Activated T-helper 2 cell treated with anti-CD3 and anti-CD28 coated beads, Interferon-gamma antibody, Interleukin-2, Interleukin-4, amounts not matched to agents 10 μg/mL and 5 μg/mL and 100 μg/mL, durations not matched to agents 14 hours and 24 hours and 36 hours (primary cell): ENCODE measurements around the gene CTNNA2. TPM values are rescaled to one million over a fixed set of nuclear protein-coding genes. Genes with fewer than 3 reads are reported as not detected.

Experiments
- DNase-seq: peaks from one replicate; pipeline ENCODE4 v3.0.0; 2021; ENCODE audit warnings: low spot score
- H3K27ac Mint-ChIP-seq: one replicate; pipeline ENCODE4 v1.8.0; 2021; ENCODE audit warnings: mixed read lengths
- H3K27me3 Mint-ChIP-seq: one replicate; pipeline ENCODE4 v1.8.0; 2021; ENCODE audit warnings: low read depth, mixed read lengths
- H3K36me3 Mint-ChIP-seq: one replicate; pipeline ENCODE4 v1.8.0; 2021; ENCODE audit warnings: low read depth, mixed read lengths
- H3K4me1 Mint-ChIP-seq: one replicate; pipeline ENCODE4 v1.8.0; 2021; ENCODE audit warnings: low read depth, mixed read lengths
- H3K4me3 Mint-ChIP-seq: one replicate; pipeline ENCODE4 v1.8.0; 2021; ENCODE audit warnings: low read depth, mild to moderate bottlenecking, moderate library complexity, mixed read lengths
- H3K9me3 Mint-ChIP-seq: one replicate; pipeline ENCODE4 v1.8.0; 2021; ENCODE audit warnings: mixed read lengths
- intact Hi-C: fragments of 100-400 bp; cut with micrococcal nuclease; formaldehyde crosslinking; loops from one replicate; pipeline ENCODE4 v1.15.1; 2023
- total RNA-seq: library from RNA; stranded (reverse); gene quantifications from 2 replicates; pipeline ENCODE4 v1.2.3, GENCODE V29; 2022

Gene CTNNA2
- total RNA-seq, 1 donor from 2014 or later, result not detected

DNA sequence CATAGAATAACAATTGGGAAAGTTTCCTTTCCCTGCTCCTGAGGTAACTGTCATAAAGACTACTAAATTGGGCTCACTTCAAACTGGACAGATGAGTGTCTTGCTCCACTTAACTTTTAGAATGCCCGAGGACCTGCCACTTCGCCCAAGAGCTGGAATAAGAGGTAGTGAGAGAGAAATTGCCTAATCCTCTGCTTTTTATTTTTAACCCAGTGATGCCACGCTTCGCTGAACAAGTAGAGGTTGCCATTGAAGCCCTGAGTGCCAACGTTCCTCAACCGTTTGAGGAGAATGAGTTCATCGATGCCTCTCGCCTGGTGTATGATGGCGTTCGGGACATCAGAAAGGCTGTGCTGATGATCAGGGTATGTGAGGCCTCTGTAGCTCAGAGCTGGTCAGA, 1061.1 kb downstream of the CTNNA2 start:
- DNase-seq, result no peak
- H3K9me3 Mint-ChIP-seq, result peaks cover 35% of the 10 kb centered on the region
- no peaks in the 10 kb centered on the region for H3K27me3 Mint-ChIP-seq
- intact Hi-C loops, result no loop called here
- H3K36me3 Mint-ChIP-seq, result no peaks in the 10 kb centered on the region
- no peak overlapping the region for H3K4me3 Mint-ChIP-seq
- no peaks in the 10 kb centered on the region for H3K4me1 Mint-ChIP-seq
- H3K27ac Mint-ChIP-seq, result no peak overlapping the region

GRCh38 chr2:80579756-80580155, 1066.9 kb downstream of the CTNNA2 start:
- H3K27me3 Mint-ChIP-seq, result no peaks in the 10 kb centered on the region
- intact Hi-C loops, result no loop called here
- H3K4me3 Mint-ChIP-seq, result no peak overlapping the region
- H3K36me3 Mint-ChIP-seq, result no peaks in the 10 kb centered on the region
- H3K27ac Mint-ChIP-seq, result no peak overlapping the region
- DNase-seq, result no peak
- H3K9me3 Mint-ChIP-seq, result peaks cover 35% of the 10 kb centered on the region
- no peaks in the 10 kb centered on the region for H3K4me1 Mint-ChIP-seq

DNA sequence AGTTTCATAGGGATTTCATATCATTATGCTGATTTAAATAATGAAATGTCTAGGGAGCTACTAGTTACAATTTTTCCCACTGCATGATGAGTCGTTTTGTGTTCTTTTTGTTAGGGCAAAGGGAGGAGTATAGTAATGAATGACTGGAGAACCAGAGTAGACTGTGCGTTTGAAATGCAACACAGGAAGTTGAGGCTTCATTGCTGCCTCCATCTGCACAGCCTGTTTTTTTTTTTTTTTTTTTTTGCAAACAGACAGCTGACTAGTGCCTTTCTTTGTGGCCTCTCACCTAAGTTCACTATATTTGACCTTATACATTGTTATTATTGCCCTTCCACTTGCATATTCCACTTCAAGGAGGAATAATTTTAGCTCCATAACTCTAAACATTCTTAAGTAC, 1078.4 kb downstream of the CTNNA2 start:
- no peak overlapping the region for H3K4me3 Mint-ChIP-seq
- intact Hi-C loops, result no loop called here
- H3K9me3 Mint-ChIP-seq, result peaks cover 42% of the 10 kb centered on the region
- no peaks in the 10 kb centered on the region for H3K27me3 Mint-ChIP-seq
- DNase-seq, result no peak
- no peak overlapping the region for H3K27ac Mint-ChIP-seq
- H3K4me1 Mint-ChIP-seq, result no peaks in the 10 kb centered on the region
- no peaks in the 10 kb centered on the region for H3K36me3 Mint-ChIP-seq

DNA sequence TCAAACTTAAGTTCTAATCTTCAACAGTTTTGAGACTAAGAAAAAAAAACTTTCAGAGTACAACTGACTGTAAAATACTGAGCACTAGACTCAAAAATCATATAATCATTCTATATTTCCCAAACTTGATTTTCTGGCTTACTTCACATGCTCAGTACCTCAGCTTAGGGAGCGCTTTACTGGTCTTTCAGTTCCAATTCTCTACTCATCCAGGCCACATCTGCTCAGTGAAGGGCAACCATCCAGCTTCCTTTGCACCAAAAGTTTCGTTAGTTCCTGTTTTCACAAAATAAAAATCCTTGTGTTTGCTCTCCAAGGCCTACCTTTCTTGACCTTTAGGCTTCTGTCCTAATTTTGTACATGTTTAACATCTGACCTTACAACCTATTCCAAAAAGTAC, 1079.3 kb downstream of the CTNNA2 start:
- Mint-ChIP-seq H3K36me3 (no peaks in the 10 kb centered on the region), H3K27ac (no peak overlapping the region)
- intact Hi-C loops, result no loop called here

DNA sequence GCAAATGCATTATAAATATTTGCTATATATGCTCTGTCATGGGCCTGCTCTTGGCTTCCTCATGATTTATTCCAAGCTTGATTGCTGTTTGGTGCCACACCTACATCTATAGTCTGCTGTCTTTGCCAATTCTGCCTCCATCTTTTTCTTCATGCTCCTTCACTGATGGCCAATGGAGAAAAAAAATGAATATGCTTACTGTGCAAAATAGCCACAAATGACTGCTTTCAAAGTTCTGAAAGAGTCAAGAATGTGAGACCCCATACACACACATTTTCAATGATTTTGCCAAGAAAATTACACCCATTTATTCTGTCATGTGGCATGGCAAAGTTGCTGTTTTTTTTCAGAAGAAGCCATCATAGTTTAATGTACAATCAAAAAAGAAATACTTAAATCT, 1097.3 kb downstream of the CTNNA2 start:
- no peak for DNase-seq
- Mint-ChIP-seq H3K4me3 (no peak overlapping the region), H3K27me3 (no peaks in the 10 kb centered on the region), H3K9me3 (peaks cover 33% of the 10 kb centered on the region), H3K36me3 (no peaks in the 10 kb centered on the region), H3K4me1 (no peaks in the 10 kb centered on the region), H3K27ac (no peak overlapping the region)
- intact Hi-C loops, result no loop called here

More for the DNA sequence above, 1079.3 kb downstream of the CTNNA2 start:
- Mint-ChIP-seq H3K4me3 (no peak overlapping the region), H3K9me3 (peaks cover 50% of the 10 kb centered on the region), H3K4me1 (no peaks in the 10 kb centered on the region), H3K27me3 (no peaks in the 10 kb centered on the region)
- DNase-seq, result no peak

DNA sequence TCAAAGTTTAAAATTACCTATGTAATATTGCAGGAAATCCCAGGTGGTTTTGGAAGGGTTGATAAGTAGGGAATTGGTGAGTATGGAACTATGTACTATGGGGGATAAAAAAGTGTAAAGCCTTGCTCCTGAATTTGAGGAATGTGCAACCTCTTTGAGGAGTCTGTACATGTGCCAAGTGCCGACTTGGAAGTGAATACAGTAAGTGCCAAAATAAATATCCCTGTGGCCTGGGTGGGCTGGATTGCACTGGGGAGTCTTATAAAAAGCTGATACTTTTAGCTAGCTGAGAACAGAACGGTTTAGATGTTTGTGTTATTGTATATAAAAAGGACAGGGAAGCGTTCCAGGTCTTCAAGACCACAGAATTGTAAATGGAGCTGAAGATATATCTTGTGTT, 1108.8 kb downstream of the CTNNA2 start:
- H3K4me3 Mint-ChIP-seq, result no peak overlapping the region
- no peak overlapping the region for H3K27ac Mint-ChIP-seq

DNA sequence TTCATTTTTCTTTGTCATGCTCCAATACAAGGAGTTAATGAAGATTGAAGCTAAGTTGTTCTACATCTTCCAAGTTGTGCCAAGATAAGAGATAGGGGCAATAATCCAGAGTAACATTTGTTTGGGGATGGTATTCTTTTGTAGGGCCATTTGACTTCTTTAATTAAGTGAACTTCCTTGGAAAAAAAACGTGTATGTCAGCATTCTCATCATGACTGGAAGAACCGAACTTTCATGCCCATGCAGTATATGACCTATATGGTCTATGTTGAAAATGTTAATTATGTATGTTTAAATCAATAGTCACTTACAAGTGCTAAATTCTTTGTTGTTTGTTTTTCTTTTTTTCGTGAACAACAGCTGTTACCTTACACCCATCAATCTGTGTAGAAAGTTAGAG, 1111.2 kb downstream of the CTNNA2 start:
- intact Hi-C loops, result no loop called here

More for the DNA sequence above, 1108.8 kb downstream of the CTNNA2 start:
- Mint-ChIP-seq H3K9me3 (peaks cover 35% of the 10 kb centered on the region), H3K36me3 (no peaks in the 10 kb centered on the region), H3K4me1 (no peaks in the 10 kb centered on the region), H3K27me3 (no peaks in the 10 kb centered on the region)
- no peak for DNase-seq
- intact Hi-C loops, result no loop called here

GRCh38 chr2:80634590-80634989, 1121.7 kb downstream of the CTNNA2 start:
- Mint-ChIP-seq H3K4me3 (no peak overlapping the region), H3K27me3 (no peaks in the 10 kb centered on the region), H3K9me3 (peaks cover 33% of the 10 kb centered on the region), H3K36me3 (no peaks in the 10 kb centered on the region), H3K4me1 (no peaks in the 10 kb centered on the region), H3K27ac (no peak overlapping the region)
- intact Hi-C loops, result no loop called here
- DNase-seq, result no peak

More for the DNA sequence above, 1111.2 kb downstream of the CTNNA2 start:
- DNase-seq, result no peak
- H3K27ac Mint-ChIP-seq, result no peak overlapping the region
- H3K27me3 Mint-ChIP-seq, result no peaks in the 10 kb centered on the region
- no peaks in the 10 kb centered on the region for H3K36me3 Mint-ChIP-seq
- peaks cover 43% of the 10 kb centered on the region for H3K9me3 Mint-ChIP-seq
- no peak overlapping the region for H3K4me3 Mint-ChIP-seq
- H3K4me1 Mint-ChIP-seq, result no peaks in the 10 kb centered on the region

- Mint-ChIP-seq H3K4me3 (no peak overlapping the region), H3K9me3 (peaks cover 44% of the 10 kb centered on the region), H3K27me3 (no peaks in the 10 kb centered on the region), H3K36me3 (no peaks in the 10 kb centered on the region), H3K27ac (no peak overlapping the region), H3K4me1 (no peaks in the 10 kb centered on the region)
- DNase-seq, result no peak
- intact Hi-C loops, result no loop called here
Measured at GRCh38 chr2:80638783-80639182, 1125.9 kb downstream of the CTNNA2 start.

- Mint-ChIP-seq H3K36me3 (no peaks in the 10 kb centered on the region), H3K9me3 (peaks cover 46% of the 10 kb centered on the region)
- intact Hi-C loops, result no loop called here
Measured at GRCh38 chr2:80642465-80642864, 1129.6 kb downstream of the CTNNA2 start.

GRCh38 chr2:80643598-80643997, 1130.7 kb downstream of the CTNNA2 start:
- Mint-ChIP-seq H3K27ac (no peak overlapping the region), H3K4me3 (no peak overlapping the region), H3K9me3 (peaks cover 38% of the 10 kb centered on the region), H3K36me3 (no peaks in the 10 kb centered on the region), H3K4me1 (no peaks in the 10 kb centered on the region), H3K27me3 (no peaks in the 10 kb centered on the region)
- no peak for DNase-seq
- intact Hi-C loops, result no loop called here

More at GRCh38 chr2:80642465-80642864, 1129.6 kb downstream of the CTNNA2 start:
- Mint-ChIP-seq H3K4me3 (no peak overlapping the region), H3K27me3 (no peaks in the 10 kb centered on the region), H3K4me1 (no peaks in the 10 kb centered on the region), H3K27ac (no peak overlapping the region)
- no peak for DNase-seq

DNA sequence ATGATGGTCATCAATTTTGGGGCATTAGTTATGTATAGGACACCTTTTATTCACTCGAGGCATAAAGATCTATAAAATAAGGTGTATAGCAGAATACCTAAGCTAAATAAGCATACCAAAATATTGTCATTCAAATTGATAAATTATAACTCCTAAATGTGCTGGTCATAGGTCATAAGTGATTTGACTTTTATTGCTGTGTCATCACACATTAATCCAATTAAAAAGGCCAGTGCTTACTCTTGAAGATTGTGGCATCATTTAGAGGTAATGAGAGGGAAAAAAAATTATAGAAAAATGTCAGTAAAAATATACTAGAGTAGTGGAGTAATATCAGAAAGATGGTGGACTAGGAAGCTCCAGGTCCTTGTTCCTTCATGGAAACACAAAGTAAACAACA, 1138.6 kb downstream of the CTNNA2 start:
- no peak for DNase-seq
- no peaks in the 10 kb centered on the region for H3K36me3 Mint-ChIP-seq
- intact Hi-C loops, result no loop called here
- peaks cover 48% of the 10 kb centered on the region for H3K9me3 Mint-ChIP-seq
- H3K27me3 Mint-ChIP-seq, result no peaks in the 10 kb centered on the region
- H3K27ac Mint-ChIP-seq, result no peak overlapping the region
- H3K4me1 Mint-ChIP-seq, result no peaks in the 10 kb centered on the region
- H3K4me3 Mint-ChIP-seq, result no peak overlapping the region

DNA sequence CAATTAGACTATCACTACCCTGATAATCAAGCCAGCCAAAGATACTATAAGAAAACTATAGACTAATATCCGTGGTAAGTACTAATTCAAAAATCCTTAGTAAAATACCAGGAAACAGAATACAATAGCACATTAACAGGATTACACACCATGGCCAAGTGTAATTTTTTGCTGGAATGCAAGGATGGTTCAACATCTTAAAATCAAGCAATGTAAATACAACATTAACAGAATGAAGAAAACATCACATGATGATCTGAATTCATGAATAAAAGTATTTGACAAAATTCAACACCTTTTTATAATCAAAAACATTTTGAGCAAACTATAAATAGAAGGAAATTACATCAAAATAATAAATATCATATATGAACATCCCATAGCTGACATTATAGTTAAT, 1142.4 kb downstream of the CTNNA2 start:
- no peak overlapping the region for H3K4me3 Mint-ChIP-seq
- intact Hi-C loops, result no loop called here
- no peak for DNase-seq
- H3K4me1 Mint-ChIP-seq, result no peaks in the 10 kb centered on the region
- peaks cover 56% of the 10 kb centered on the region for H3K9me3 Mint-ChIP-seq
- H3K36me3 Mint-ChIP-seq, result no peaks in the 10 kb centered on the region
- no peak overlapping the region for H3K27ac Mint-ChIP-seq
- H3K27me3 Mint-ChIP-seq, result no peaks in the 10 kb centered on the region

DNA sequence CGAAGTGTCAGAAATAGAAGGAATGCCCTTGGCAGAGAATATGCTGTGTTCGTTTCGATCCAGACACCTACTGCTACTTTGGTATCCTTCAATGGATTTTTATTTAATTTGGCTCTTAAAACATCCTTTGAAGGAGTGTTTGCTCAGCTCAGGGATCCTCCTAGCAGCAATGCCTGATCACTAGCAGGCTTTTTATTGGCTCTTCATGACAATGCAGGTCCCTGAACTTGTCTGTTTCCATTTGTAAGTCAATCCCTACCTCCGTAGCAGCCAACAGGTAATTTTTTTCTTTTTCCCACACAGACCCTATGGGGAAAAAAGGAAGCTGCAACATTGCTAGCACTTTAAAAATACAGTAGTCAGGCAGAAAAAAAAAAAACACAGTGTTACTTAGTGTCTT, 1157.9 kb downstream of the CTNNA2 start:
- intact Hi-C loops, result no loop called here
- Mint-ChIP-seq H3K27ac (no peak overlapping the region), H3K9me3 (peaks cover 27% of the 10 kb centered on the region), H3K4me1 (no peaks in the 10 kb centered on the region), H3K36me3 (no peaks in the 10 kb centered on the region), H3K4me3 (no peak overlapping the region), H3K27me3 (no peaks in the 10 kb centered on the region)
- DNase-seq, result no peak
